GM12801 (cell line): ENCODE results near the gene RIMS1.

ENCODE experiments used
- TF ChIP-seq, protein P1 (sequence below): IDR thresholded peaks from one replicate; pipeline ENCODE4 v1.5.1; 2011; ENCODE audit warnings: control low read depth; ENCODE audit not compliant: insufficient read length; ENCODE audit errors: extremely low read depth

The RIMS1 gene

DNA sequence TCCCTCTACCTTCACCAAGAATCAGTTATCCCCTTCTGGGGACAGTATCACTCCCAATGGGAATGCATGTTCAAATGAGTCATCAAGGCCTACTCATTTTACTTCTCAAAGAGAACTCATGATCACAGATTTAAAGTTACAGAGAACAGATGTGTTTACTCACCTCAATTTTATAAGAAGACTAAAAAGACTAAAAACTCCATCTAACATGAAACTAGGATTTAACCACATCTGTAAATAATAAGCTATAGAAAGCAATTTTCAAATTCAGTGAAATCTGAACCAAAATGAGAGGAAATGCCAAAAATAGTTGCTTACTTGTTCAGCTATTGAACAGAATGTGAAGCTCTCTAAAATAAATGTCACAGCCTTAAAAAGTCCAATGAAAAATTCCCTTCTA, 435.4 kb downstream of the RIMS1 start:
- TF ChIP-seq, protein P1, sequence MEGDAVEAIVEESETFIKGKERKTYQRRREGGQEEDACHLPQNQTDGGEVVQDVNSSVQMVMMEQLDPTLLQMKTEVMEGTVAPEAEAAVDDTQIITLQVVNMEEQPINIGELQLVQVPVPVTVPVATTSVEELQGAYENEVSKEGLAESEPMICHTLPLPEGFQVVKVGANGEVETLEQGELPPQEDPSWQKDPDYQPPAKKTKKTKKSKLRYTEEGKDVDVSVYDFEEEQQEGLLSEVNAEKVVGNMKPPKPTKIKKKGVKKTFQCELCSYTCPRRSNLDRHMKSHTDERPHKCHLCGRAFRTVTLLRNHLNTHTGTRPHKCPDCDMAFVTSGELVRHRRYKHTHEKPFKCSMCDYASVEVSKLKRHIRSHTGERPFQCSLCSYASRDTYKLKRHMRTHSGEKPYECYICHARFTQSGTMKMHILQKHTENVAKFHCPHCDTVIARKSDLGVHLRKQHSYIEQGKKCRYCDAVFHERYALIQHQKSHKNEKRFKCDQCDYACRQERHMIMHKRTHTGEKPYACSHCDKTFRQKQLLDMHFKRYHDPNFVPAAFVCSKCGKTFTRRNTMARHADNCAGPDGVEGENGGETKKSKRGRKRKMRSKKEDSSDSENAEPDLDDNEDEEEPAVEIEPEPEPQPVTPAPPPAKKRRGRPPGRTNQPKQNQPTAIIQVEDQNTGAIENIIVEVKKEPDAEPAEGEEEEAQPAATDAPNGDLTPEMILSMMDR, result no peak

DNA sequence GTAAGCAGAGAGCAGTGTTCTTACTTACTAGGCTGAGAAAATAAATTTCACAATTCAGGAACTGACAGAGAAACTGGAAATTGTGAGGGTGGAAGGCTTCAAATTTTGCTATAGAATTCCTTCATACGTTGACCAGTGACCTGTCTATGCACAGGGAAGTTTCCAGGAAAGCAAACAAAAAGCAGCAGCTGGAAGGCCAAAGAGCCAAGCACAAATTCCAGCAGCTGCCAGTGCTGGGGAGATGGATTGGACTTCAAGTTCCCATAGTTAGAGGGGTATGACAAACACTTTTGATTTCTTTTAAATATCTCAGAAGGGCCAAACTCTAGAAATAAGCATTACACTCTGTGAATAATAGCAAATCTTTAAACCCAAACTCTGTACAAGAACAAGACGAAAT, 436.4 kb downstream of the RIMS1 start:
- TF ChIP-seq, protein P1, result no peak

DNA sequence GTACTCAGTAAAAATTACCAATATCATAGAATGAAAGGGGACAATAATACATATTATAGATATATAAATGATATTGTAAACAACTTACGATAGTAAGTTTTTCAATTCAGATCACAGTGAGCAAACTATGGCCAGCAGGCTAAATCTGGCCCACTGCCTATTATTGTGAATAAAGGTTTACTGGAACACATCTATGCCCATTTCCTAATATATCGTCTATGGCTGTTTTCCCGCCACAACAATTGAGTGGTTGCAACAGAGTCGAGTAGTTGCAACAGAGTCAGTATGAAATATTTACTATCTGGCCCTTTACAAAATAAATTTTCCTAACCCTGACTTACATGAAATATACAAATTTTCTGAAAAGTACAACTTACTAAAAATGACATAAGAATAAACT, 438.2 kb downstream of the RIMS1 start:
- TF ChIP-seq, protein P1, result no peak

DNA sequence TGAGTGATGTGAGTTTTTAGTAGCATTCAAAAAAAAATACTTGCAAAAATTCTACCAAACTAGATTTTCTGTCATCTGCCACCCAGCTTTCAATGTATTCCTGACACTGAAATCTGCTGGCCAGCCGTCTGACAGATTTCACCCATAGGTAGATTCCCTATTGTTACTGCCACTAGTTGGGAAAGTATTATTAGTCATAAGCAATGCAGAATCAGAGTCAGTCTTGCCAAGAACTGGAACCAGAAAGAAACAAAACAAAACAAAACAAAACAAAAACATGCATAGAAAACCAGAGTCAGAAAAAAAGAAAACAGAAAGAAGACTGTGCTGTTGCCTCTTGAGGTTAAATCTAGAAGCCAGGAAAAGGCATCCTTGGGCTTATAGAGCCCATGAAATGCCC, 442.4 kb downstream of the RIMS1 start:
- TF ChIP-seq, protein P1, result no peak

DNA sequence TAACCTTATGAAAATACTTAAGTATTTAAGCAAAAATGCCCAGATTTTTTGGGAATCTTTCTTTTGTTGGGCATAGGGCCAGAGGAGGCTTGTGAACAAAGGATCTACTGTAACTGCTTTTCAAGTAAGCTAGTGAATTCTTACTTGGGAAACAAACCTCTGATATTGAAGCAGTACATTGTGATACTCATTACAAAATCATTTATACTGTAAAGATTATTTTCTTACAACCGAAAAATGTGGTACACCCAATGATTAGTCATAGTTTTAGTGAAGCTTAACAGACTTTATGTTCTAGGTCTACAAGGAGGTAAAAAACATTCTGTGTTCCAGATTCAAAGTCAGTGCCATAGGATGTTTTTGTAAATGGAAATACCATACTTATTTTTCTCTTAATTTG, 462.6 kb downstream of the RIMS1 start:
- TF ChIP-seq, protein P1, result no peak

DNA sequence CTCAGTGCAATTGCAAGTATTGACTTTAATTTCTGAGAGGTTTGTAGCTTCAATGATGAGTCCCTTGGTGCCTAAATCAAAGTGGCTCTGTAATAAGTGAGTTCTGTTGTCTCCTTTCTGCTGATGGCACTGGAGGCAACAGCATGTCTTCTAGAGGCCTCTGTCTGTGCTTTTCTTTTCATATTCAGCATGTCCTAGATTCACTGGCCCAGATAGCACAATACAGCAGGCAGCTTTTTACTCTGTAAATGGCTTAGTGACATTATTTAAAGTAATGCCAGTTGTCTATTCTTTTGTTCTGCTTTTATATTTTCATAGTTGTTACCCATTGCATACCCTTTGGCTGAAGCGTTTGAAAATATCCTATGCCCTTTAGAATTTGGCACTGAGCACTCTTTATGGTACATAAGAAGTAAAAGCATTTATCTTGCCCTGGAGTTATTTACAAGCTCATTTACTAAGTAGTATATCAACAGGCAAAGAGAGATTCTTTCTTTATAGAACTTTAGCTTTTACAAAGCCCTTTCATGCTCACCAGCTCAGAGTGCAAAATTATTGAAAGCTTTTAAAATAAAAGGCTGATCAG, 464.0 kb downstream of the RIMS1 start:
- TF ChIP-seq, protein P1, result no peak

DNA sequence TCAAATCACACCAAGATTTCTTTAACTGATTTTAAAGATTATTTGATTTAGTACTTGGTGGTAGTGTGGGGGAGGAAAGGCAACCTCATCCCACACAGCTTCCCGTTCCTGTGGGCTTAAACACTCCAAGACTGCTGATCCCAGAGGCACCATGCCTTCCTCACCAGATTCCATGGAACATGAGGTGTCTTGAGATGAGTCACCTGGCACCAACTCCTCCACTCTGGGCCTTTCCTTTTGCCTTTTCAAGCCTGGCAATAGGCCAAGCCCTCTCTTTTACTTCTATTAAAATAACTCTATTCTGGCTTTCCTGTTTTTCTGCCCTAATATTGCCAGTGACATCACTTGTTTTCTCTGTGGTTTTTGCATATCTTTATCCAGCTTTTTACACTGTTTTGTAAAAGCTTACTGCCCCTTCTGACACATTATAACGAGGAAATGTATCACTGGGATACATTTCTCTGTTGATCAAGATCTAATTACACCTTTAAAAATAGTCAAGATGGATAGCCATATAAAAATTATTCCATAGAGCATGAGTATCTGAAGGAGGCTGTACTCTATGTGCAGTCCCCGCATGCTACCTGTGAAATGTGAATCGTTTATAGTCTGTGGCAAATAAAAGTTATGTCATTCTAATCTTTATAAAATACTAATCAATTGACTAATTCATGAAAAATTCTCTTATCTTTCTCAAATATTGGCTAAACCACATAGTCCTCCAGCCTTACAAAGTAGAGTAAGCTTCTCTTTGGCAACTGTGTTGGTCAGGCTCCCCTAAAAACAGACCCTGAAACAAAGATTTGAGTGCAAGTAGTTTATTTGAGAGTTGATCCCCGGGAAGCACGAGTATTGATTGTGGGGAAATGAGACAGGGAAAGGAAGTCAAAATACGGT, 477.7 kb downstream of the RIMS1 start:
- TF ChIP-seq, protein P1, result no peak
